Trophoblast cell (in vitro differentiated cells and primary cell): ENCODE results near the gene AFF2.

Experiments used
- DNase-seq, 2 donors: peaks; one replicate each; pipeline ENCODE4 v3.0.0-alpha.2; 2016
- H2AFZ ChIP-seq: 2 replicates; pipeline ENCODE4 v1.6.1; 2013; ENCODE audit warnings: low read length, moderate library complexity, mild to moderate bottlenecking; ENCODE audit not compliant: insufficient read depth, poor library complexity
- H2AK5ac ChIP-seq: 2 replicates; pipeline ENCODE4 v1.6.1; 2013; ENCODE audit warnings: mild to moderate bottlenecking, low read length
- H2BK120ac ChIP-seq: 2 replicates; pipeline ENCODE4 v1.6.1; 2013; ENCODE audit warnings: low read length, mild to moderate bottlenecking, moderate library complexity; ENCODE audit not compliant: insufficient read depth, poor library complexity
- H2BK12ac ChIP-seq: 2 replicates; pipeline ENCODE4 v1.6.1; 2013; ENCODE audit warnings: mild to moderate bottlenecking, low read length, moderate library complexity
- H2BK5ac ChIP-seq: 2 replicates; pipeline ENCODE4 v1.6.1; 2013; ENCODE audit warnings: low read length, low read depth, moderate library complexity, mild to moderate bottlenecking; ENCODE audit not compliant: poor library complexity
- H3K14ac ChIP-seq: 2 replicates; pipeline ENCODE4 v1.6.1; 2013; ENCODE audit warnings: mild to moderate bottlenecking, low read length
- H3K18ac ChIP-seq: 2 replicates; pipeline ENCODE4 v1.6.1; 2013; ENCODE audit warnings: mild to moderate bottlenecking, low read length
- H3K23ac ChIP-seq: 2 replicates; pipeline ENCODE4 v1.6.1; 2013; ENCODE audit warnings: low read length
- H3K27ac ChIP-seq: 2 replicates; pipeline ENCODE4 v1.5.1; 2013; ENCODE audit warnings: low read depth, mild to moderate bottlenecking, inconsistent platforms, low read length, moderate library complexity
- H3K27me3 ChIP-seq: 2 replicates; pipeline ENCODE4 v1.6.1; 2013; ENCODE audit warnings: inconsistent platforms, mild to moderate bottlenecking, low read length, moderate library complexity; ENCODE audit not compliant: insufficient read depth
- H3K36me3 ChIP-seq, 2 experiments: 1 replicate in 1 of 2; 2 replicates in 1 of 2; pipeline ENCODE4 v1.6.1; 2013; ENCODE audit warnings: low read length in 2 of 2, mild to moderate bottlenecking in 2 of 2, moderate library complexity in 1 of 2; ENCODE audit not compliant: insufficient read depth in 2 of 2, control insufficient read depth in 1 of 2
- H3K4ac ChIP-seq: 2 replicates; pipeline ENCODE4 v1.6.1; 2013; ENCODE audit warnings: low read depth, mild to moderate bottlenecking, low read length, moderate library complexity
- H3K4me1 ChIP-seq, 2 experiments: 1 replicate in 1 of 2; 2 replicates in 1 of 2; pipeline ENCODE4 v1.6.1; 2013; ENCODE audit warnings: low read length in 2 of 2, mild to moderate bottlenecking in 2 of 2, moderate library complexity in 1 of 2; ENCODE audit not compliant: insufficient read depth in 2 of 2, control insufficient read depth in 1 of 2
- H3K4me2 ChIP-seq: 2 replicates; pipeline ENCODE4 v1.6.1; 2013; ENCODE audit warnings: inconsistent platforms, mild to moderate bottlenecking, low read length, moderate library complexity
- H3K4me3 ChIP-seq: 2 replicates; pipeline ENCODE4 v1.5.1; 2013; ENCODE audit warnings: mild to moderate bottlenecking, low read depth, low read length, inconsistent platforms
- H3K79me1 ChIP-seq: one replicate; pipeline ENCODE4 v1.6.1; 2013; ENCODE audit warnings: low read length
- H3K79me2 ChIP-seq: 2 replicates; pipeline ENCODE4 v1.6.1; 2013; ENCODE audit warnings: low read length, mild to moderate bottlenecking; ENCODE audit not compliant: control insufficient read depth, insufficient read depth, poor library complexity
- H3K9ac ChIP-seq: 2 replicates; pipeline ENCODE4 v1.6.1; 2013; ENCODE audit warnings: mild to moderate bottlenecking, low read length
- H3K9me3 ChIP-seq: 2 replicates; pipeline ENCODE4 v1.6.1; 2013; ENCODE audit warnings: low read depth, mild to moderate bottlenecking, control low read depth, inconsistent platforms, low read length; ENCODE audit not compliant: insufficient read depth
- H4K12ac ChIP-seq: 2 replicates; pipeline ENCODE4 v1.6.1; 2013; ENCODE audit warnings: low read depth, mild to moderate bottlenecking, low read length, moderate library complexity
- H4K8ac ChIP-seq: 2 replicates; pipeline ENCODE4 v1.6.1; 2013; ENCODE audit warnings: low read depth, mild to moderate bottlenecking, low read length, moderate library complexity
- H4K91ac ChIP-seq: one replicate; pipeline ENCODE4 v1.6.1; 2013; ENCODE audit warnings: low read depth, mild to moderate bottlenecking, low read length, moderate library complexity
- WGBS: extraction: QIAGEN DNeasy Blood & Tissue Kit; methylation state at CpG from one replicate; pipeline ENCODE4 v1.1.7; 2013; ENCODE audit warnings: missing lambda C conversion rate; ENCODE audit not compliant: insufficient read length, insufficient coverage; ENCODE audit errors: extremely low coverage; 5-methylcytosine and 5-hydroxymethylcytosine counted together

AFF2 gene

DNA sequence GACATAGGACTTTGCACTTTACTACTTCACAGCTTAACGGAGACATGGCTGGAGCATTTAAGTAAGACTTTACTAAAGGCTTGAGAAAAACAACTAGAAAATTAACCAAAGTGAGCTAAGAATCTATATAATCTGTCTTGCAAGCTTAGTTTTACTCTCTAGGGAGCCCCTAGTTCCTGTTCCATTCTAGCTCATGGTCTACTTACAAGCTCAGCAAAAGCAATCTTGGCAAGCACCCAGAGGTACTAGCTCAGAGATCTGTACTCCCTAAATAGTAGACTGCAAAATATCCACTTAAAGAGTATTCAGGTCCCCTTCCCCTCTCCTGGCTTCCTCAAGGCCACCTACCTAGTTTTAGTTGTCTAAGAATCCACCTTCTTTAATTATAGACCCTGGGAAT, 535.7 kb downstream of the AFF2 start:
- Histone ChIP-seq H3K27ac (no peak overlapping the region), H2BK5ac (no peak overlapping the region), H3K23ac (no peak overlapping the region), H3K18ac (no peak overlapping the region), H3K36me3 (no peaks in the 10 kb centered on the region), H3K14ac (no peak overlapping the region), H3K9ac (no peak overlapping the region), H2AK5ac (no peak overlapping the region), H3K79me2 (no peaks in the 10 kb centered on the region), H2BK120ac (no peak overlapping the region), H3K4ac (no peak overlapping the region), H3K79me1 (no peaks in the 10 kb centered on the region), H2BK12ac (no peak overlapping the region), H4K91ac (no peak overlapping the region), H3K27me3 (no peaks in the 10 kb centered on the region), H4K12ac (no peak overlapping the region), H2AFZ (no peak overlapping the region), H3K4me2 (no peak overlapping the region), H3K4me3 (no peak overlapping the region), H3K9me3 (no peaks in the 10 kb centered on the region), H3K4me1 (no peaks in the 10 kb centered on the region), H4K8ac (no peak overlapping the region)
- no peak for DNase-seq
- WGBS = no CpG with 5 or more reads among the region's 1 CpG

DNA sequence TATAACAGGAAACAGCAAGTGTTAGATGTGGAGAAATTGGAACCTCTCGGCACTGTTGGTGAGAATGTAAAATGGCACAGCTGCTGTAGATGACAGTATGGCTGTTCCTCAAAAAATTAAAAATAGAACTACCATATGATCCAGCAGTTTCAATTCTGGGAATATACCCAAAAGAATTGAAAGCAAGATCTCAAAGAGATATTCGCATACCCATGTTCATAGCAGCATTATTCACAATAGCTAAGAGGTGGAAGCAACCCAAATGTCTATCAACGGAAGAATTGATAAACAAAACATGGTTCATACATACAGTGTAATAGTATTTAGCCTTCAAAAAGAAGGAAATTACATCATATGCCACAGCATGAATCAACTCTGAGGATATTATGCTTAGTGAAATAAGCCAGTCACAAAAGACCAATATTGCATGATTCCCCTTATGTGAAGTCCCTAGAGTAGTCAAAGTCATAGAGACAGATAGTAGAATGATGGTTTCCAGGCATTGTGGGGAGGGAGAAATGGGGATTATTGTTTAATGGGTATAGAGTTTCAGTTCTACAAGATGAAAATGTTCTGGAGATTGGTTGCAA, 537.0 kb downstream of the AFF2 start:
- Histone ChIP-seq H2BK5ac (no peak overlapping the region), H3K36me3 (no peaks in the 10 kb centered on the region), H3K18ac (no peak overlapping the region), H3K9me3 (no peaks in the 10 kb centered on the region), H3K4me2 (no peak overlapping the region), H3K4me1 (no peaks in the 10 kb centered on the region), H4K12ac (no peak overlapping the region), H4K8ac (no peak overlapping the region), H4K91ac (no peak overlapping the region), H2AFZ (no peak overlapping the region), H3K23ac (no peak overlapping the region), H3K4me3 (no peak overlapping the region), H2BK120ac (no peak overlapping the region), H3K79me2 (no peaks in the 10 kb centered on the region), H3K27ac (no peak overlapping the region), H3K4ac (no peak overlapping the region), H2BK12ac (no peak overlapping the region), H3K27me3 (no peaks in the 10 kb centered on the region), H3K14ac (no peak overlapping the region), H3K79me1 (no peaks in the 10 kb centered on the region), H3K9ac (no peak overlapping the region), H2AK5ac (no peak overlapping the region)
- WGBS = no CpG with 5 or more reads among the region's 3 CpGs
- no peak for DNase-seq

DNA sequence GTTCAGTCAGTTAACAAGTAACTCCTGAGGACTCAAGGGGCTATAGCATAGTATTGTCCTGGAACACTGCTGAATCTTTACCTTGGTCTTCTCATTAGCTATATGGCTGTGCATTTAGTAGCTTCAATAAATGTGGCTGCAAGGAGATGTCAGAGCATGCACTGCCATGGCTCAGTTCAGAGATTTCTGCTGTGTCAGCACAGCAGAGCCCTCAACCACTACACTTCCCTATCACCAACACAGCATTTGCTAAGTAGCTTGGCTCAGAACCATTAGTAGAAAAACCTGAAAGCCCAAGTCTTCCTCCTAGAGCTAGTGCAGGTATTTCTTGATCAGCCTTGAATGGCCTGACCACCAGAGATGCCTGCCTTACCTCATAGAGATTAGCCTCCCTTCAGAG, 538.6 kb downstream of the AFF2 start:
- DNase-seq = no peak
- Histone ChIP-seq H3K79me2 (no peaks in the 10 kb centered on the region), H3K4me1 (no peaks in the 10 kb centered on the region), H4K91ac (no peak overlapping the region), H3K4me2 (no peak overlapping the region), H2AK5ac (no peak overlapping the region), H3K4me3 (no peak overlapping the region), H3K79me1 (no peaks in the 10 kb centered on the region), H3K4ac (no peak overlapping the region), H3K9ac (no peak overlapping the region), H2AFZ (no peak overlapping the region), H3K27me3 (no peaks in the 10 kb centered on the region), H4K12ac (no peak overlapping the region), H2BK120ac (no peak overlapping the region), H3K27ac (no peak overlapping the region), H2BK12ac (no peak overlapping the region), H3K14ac (no peak overlapping the region), H3K9me3 (no peaks in the 10 kb centered on the region), H3K18ac (no peak overlapping the region), H3K36me3 (no peaks in the 10 kb centered on the region), H4K8ac (no peak overlapping the region), H2BK5ac (no peak overlapping the region), H3K23ac (no peak overlapping the region)

DNA sequence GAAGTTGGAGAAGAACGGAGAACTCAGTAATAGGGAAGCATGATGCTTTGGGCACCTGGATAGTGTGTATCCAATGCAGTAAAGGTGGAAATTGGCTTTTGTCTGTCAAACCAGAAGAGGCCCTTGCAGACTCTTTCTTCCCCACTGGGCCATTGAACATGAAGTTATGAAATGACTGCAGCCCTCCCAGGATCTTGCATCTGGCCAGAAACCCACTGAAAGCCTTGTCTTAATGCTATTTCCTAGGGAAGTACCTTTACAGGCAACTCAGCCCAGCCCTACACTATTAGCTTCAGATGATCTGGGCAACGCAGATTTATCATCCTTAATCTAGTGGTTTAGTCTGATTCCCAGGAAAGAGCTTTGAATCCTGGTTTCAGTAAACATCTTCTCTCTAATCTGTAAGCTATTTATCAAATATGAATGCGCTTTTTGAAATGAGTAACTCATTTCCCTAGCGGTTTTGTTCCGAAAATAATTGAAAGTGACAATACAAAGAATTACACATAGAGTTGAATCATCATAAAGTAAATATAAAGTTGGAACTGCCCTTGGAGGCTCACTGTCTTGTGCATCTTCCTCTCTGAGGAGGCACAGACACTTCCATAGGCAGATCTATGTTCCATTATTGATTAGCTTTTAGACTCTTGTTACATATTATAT, 540.6 kb downstream of the AFF2 start:
- DNase-seq = no peak
- no peak overlapping the region for H4K12ac ChIP-seq
- H3K9ac ChIP-seq = no peak overlapping the region
- H2BK5ac ChIP-seq = no peak overlapping the region
- no peak overlapping the region for H3K14ac ChIP-seq
- no peak overlapping the region for H4K91ac ChIP-seq
- no peak overlapping the region for H3K4ac ChIP-seq
- no peak overlapping the region for H3K27ac ChIP-seq
- H3K4me3 ChIP-seq = no peak overlapping the region
- H2BK120ac ChIP-seq = no peak overlapping the region
- no peak overlapping the region for H2BK12ac ChIP-seq
- H3K18ac ChIP-seq = no peak overlapping the region
- no peak overlapping the region for H2AFZ ChIP-seq
- H3K36me3 ChIP-seq = no peaks in the 10 kb centered on the region
- no peak overlapping the region for H3K23ac ChIP-seq
- no peaks in the 10 kb centered on the region for H3K27me3 ChIP-seq
- no peak overlapping the region for H2AK5ac ChIP-seq
- no peaks in the 10 kb centered on the region for H3K9me3 ChIP-seq
- no peaks in the 10 kb centered on the region for H3K4me1 ChIP-seq
- H4K8ac ChIP-seq = no peak overlapping the region
- H3K4me2 ChIP-seq = no peak overlapping the region
- no CpG with 5 or more reads among the region's 5 CpGs for WGBS
- no peaks in the 10 kb centered on the region for H3K79me1 ChIP-seq
- H3K79me2 ChIP-seq = no peaks in the 10 kb centered on the region
